Transverse colon (tissue), 3 donors: ENCODE data around the gene SIGMAR1.

Experiments used
- CTCF ChIP-seq, 5 experiments: fragments of 200-600 bp in 3 of 5; fragments of 450-650 bp in 2 of 5; sonication (generic) in 3 of 5; IDR thresholded peaks; 1 replicate in 2 of 5; 2 replicates in 3 of 5; pipeline ENCODE4 v1.5.1; 2016 to 2017; ENCODE audit warnings: antibody characterized with exemption in 5 of 5, inconsistent platforms in 3 of 5, mild to moderate bottlenecking in 2 of 5, moderate library complexity in 1 of 5
- POLR2A ChIP-seq: fragments of 450-650 bp; IDR thresholded peaks from one replicate; pipeline ENCODE4 v1.6.1; 2016; ENCODE audit warnings: antibody characterized with exemption, mild to moderate bottlenecking, moderate library complexity

DNA sequence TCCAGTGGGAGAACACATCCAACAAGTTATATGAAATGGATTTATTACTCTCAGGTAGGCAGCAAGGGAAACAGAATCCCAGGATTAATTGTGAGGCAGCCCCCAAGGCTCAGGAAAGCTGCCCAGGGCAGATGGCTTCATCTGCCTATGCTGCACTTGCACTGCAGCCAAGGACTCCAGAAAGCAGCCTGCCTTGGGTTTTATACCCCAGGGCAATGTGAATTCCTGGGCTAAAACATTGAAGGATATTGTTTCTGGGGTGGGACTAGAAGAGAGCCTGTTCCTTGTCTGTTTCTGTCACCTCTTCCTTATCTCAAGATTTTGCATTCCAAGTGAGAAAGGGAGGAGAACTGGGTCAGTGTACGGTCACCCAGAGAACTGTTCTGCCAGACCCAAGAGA is 33.7 kb upstream of the SIGMAR1 start:
- TF ChIP-seq CTCF (IDR thresholded peaks at IDR 0.05) (no peak), POLR2A (no peak)
